Tibial artery (tissue), 4 donors: ENCODE data around the gene ARHGEF35.

Experiments used
- DNase-seq, 2 donors: peaks; one replicate each; pipeline ENCODE4 v3.0.0-alpha.2; 2019
- H3K27ac ChIP-seq, 2 donors: fragments of 200-600 bp; sonication (generic) in 1 of 2; 1 replicate in 1 of 2; 2 replicates in 1 of 2; pipeline ENCODE4 v1.5.1; 2018 to 2019; ENCODE audit warnings: mild to moderate bottlenecking in 1 of 2
- H3K27me3 ChIP-seq, 2 donors: fragments of 200-600 bp; sonication (generic) in 1 of 2; one replicate each; pipeline versions ENCODE4 v1.5.1 to v1.6.0; 2016 to 2019
- H3K36me3 ChIP-seq, 3 donors: fragments of 200-600 bp; sonication (generic) in 2 of 3; one replicate each; pipeline ENCODE4 v1.5.1; 2016 to 2019; ENCODE audit warnings: mild to moderate bottlenecking in 2 of 3
- H3K4me1 ChIP-seq, 4 donors: fragments of 200-600 bp; sonication (generic) in 2 of 4; 1 replicate in 3 of 4; 2 replicates in 1 of 4; pipeline ENCODE4 v1.5.1; 2016 to 2019
- H3K4me3 ChIP-seq, 2 donors: fragments of 200-600 bp; sonication (generic) in 1 of 2; 1 replicate in 1 of 2; 2 replicates in 1 of 2; pipeline ENCODE4 v1.5.1; 2018 to 2019; ENCODE audit warnings: mild to moderate bottlenecking in 2 of 2
- H3K9me3 ChIP-seq, 3 donors: fragments of 200-600 bp; sonication (generic) in 1 of 3; one replicate each; pipeline ENCODE4 v1.5.1; 2016 to 2019
- CTCF ChIP-seq, 2 experiments: fragments of 200-600 bp in 1 of 2; fragments of 450-650 bp in 1 of 2; IDR thresholded peaks; one replicate each; pipeline ENCODE4 v1.5.1; 2017 to 2019; ENCODE audit warnings: antibody characterized with exemption in 2 of 2, mild to moderate bottlenecking in 1 of 2, moderate library complexity in 1 of 2
- intact Hi-C: fragments of 100-400 bp; cut with DNase I; formaldehyde crosslinking; loops from one replicate; pipeline ENCODE4 v1.15.0; 2023; ENCODE audit warnings: low total_unique reads

The ARHGEF35 gene

GRCh38 chr7:144137501-144137900 lies 58.1 kb downstream of the ARHGEF35 start:
- no peak for TF ChIP-seq CTCF (IDR thresholded peaks at IDR 0.05)
- Histone ChIP-seq H3K4me1 (no peaks in the 10 kb centered on the region), H3K27ac (no peak overlapping the region), H3K27me3 (no peaks in the 10 kb centered on the region), H3K4me3 (no peak overlapping the region), H3K36me3 (no peaks in the 10 kb centered on the region), H3K9me3 (no peaks in the 10 kb centered on the region)
- no peak for DNase-seq
- intact Hi-C loops: loop anchor here (10.0 kb wide), 1 partner anchor 1993 kb away; no protein-coding TSS in a partner anchor
